Left lung (tissue), 10 donors: Measurements from ENCODE around the gene ZNF331. TPM values are rescaled to one million over a fixed set of nuclear protein-coding genes. Genes with fewer than 3 reads are reported as not detected.

Experiments used
- ATAC-seq: fragments of 200-7000 bp; cut with Tn5 transposase; one replicate; pipeline ENCODE4 v1.9.1; 2020; ENCODE audit warnings: moderate library complexity
- DNase-seq, 4 donors: peaks; one replicate each; pipeline ENCODE4 v3.0.0-alpha.2; 2013 to 2020
- H3K27ac ChIP-seq, 2 donors: fragments of 200-600 bp; sonication (generic) in 1 of 2; one replicate each; pipeline versions ENCODE4 v1.5.0 to v1.8.0; 2020 to 2021
- H3K27me3 ChIP-seq, 2 donors: fragments of 200-600 bp; sonication (generic) in 1 of 2; one replicate each; pipeline versions ENCODE4 v1.5.0 to v1.8.0; 2020 to 2021
- H3K36me3 ChIP-seq, 2 donors: fragments of 200-600 bp; sonication (generic) in 1 of 2; one replicate each; pipeline versions ENCODE4 v1.5.0 to v1.8.0; 2020 to 2021
- H3K4me1 ChIP-seq, 2 donors: fragments of 200-600 bp; one replicate each; pipeline ENCODE4 v1.8.0; 2021
- H3K4me3 ChIP-seq, 2 donors: fragments of 200-600 bp; sonication (generic) in 1 of 2; one replicate each; pipeline versions ENCODE4 v1.5.0 to v1.8.0; 2020 to 2021; ENCODE audit warnings: mild to moderate bottlenecking in 1 of 2
- H3K9me3 ChIP-seq, 2 donors: fragments of 200-600 bp; sonication (generic) in 1 of 2; one replicate each; pipeline versions ENCODE4 v1.5.0 to v1.8.0; 2020 to 2021
- CTCF ChIP-seq, 2 donors: fragments of 200-600 bp; sonication (generic) in 1 of 2; IDR thresholded peaks; one replicate each; pipeline versions ENCODE4 v1.5.0 to v1.8.0; 2021; ENCODE audit warnings: antibody characterized with exemption in 2 of 2
- intact Hi-C, 2 donors: fragments of 100-400 bp; cut with DNase I; formaldehyde crosslinking; loops; one replicate each; pipeline versions ENCODE4 v1.11.2 to v1.14.2; 2022
- polyA plus RNA-seq, 6 donors: library from polyadenylated mRNA; unstranded; fragments of 120-200 nt; gene quantifications; one replicate each; pipeline ENCODE4 v1.2.1, GENCODE V29; 2013; ENCODE audit not compliant: insufficient read length in 6 of 6
- total RNA-seq, 2 donors: library from RNA; stranded (reverse); fragmentation: NEBNext Ultra II Directional; extraction: Animal tissue kit (Norgen Biotek cat#: 25700); gene quantifications; one replicate each; pipeline ENCODE4 v1.2.1, GENCODE V29; 2021
- donor health status: DM: no; HTN: yes; CAD: no.
- donor health status: DM: no; HTN: no; CAD: no.

ZNF331 gene
- total and polyA plus RNA-seq, 8 donors, result 19.6 to 25.0 (median 20.7) TPM

GRCh38 chr19:53536225-53536548, 1.8 kb upstream of the ZNF331 start:
- Histone ChIP-seq H3K4me1 (peaks cover 0 to 5% of the 10 kb centered on the region in 2 donors), H3K36me3 (peaks cover 0 to 5% of the 10 kb centered on the region in 2 donors), H3K4me3 (no peak overlapping the region), H3K9me3 (no peaks in the 10 kb centered on the region), H3K27me3 (no peaks in the 10 kb centered on the region), H3K27ac (no peak overlapping the region)
- ATAC-seq (no peak), DNase-seq (no peak)
- TF ChIP-seq CTCF (IDR thresholded peaks at IDR 0.05), result no peak
- intact Hi-C loops, result no loop called here

GRCh38 chr19:53537121-53537520, 824 bp upstream of the ZNF331 start:
- no peak for TF ChIP-seq CTCF (IDR thresholded peaks at IDR 0.05)
- ATAC-seq (peak; percentile 14), DNase-seq (no peak)
- Histone ChIP-seq H3K27ac (peak overlapping the region; percentile 77 to 78), H3K4me1 (peaks cover 0 to 5% of the 10 kb centered on the region in 2 donors), H3K9me3 (no peaks in the 10 kb centered on the region), H3K4me3 (peak overlapping the region; percentile 51 to 57), H3K27me3 (no peaks in the 10 kb centered on the region), H3K36me3 (peaks cover 0 to 9% of the 10 kb centered on the region in 2 donors)
- intact Hi-C loops, result no loop called here

- H3K36me3 ChIP-seq, result peaks cover 0 to 16% of the 10 kb centered on the region in 2 donors
- intact Hi-C loops, result no loop called here
- H3K9me3 ChIP-seq, result no peaks in the 10 kb centered on the region
- peak overlapping the region; percentile 77 to 78 for H3K27ac ChIP-seq
- H3K27me3 ChIP-seq, result no peaks in the 10 kb centered on the region
- H3K4me3 ChIP-seq, result peak overlapping the region; percentile 51 to 57
- TF ChIP-seq CTCF (IDR thresholded peaks at IDR 0.05), result no peak
- peaks cover 0 to 5% of the 10 kb centered on the region in 2 donors for H3K4me1 ChIP-seq
- ATAC-seq (peak; percentile 19), DNase-seq (no peak)
Observed at GRCh38 chr19:53538378-53539109, 599 bp downstream of the ZNF331 start.

GRCh38 chr19:53540091-53540490, 2.1 kb downstream of the ZNF331 start:
- H3K27me3 ChIP-seq, result no peaks in the 10 kb centered on the region
- ATAC-seq, result no peak
- no peak overlapping the region for H3K27ac ChIP-seq
- peaks cover 0 to 9% of the 10 kb centered on the region in 2 donors for H3K4me1 ChIP-seq
- peaks cover 0 to 21% of the 10 kb centered on the region in 2 donors for H3K36me3 ChIP-seq
- no peak for TF ChIP-seq CTCF (IDR thresholded peaks at IDR 0.05)
- DNase-seq, result no peak
- intact Hi-C loops, result no loop called here
- no peaks in the 10 kb centered on the region for H3K9me3 ChIP-seq
- no peak overlapping the region for H3K4me3 ChIP-seq

GRCh38 chr19:53541971-53542370, 4.0 kb downstream of the ZNF331 start:
- ATAC-seq (no peak), DNase-seq (no peak)
- no peaks in the 10 kb centered on the region for H3K27me3 ChIP-seq
- peaks cover 0 to 25% of the 10 kb centered on the region in 2 donors for H3K36me3 ChIP-seq
- peaks cover 0 to 27% of the 10 kb centered on the region in 2 donors for H3K4me1 ChIP-seq
- no peak for TF ChIP-seq CTCF (IDR thresholded peaks at IDR 0.05)
- no peak overlapping the region for H3K4me3 ChIP-seq
- intact Hi-C loops, result no loop called here
- no peaks in the 10 kb centered on the region for H3K9me3 ChIP-seq
- H3K27ac ChIP-seq, result peak overlapping the region in 1 of 2 donors; percentile 8
